ENCODE data around the gene INO80E.
A peak's percentile ranks its signal among the peaks of the same experiment; 100 is the strongest.
"Not testable (repeated sequence)": the region's sequence is repeated elsewhere in the genome, so short reads cannot be mapped to it uniquely, and the experiment has no call there.

INO80E gene, protein sequence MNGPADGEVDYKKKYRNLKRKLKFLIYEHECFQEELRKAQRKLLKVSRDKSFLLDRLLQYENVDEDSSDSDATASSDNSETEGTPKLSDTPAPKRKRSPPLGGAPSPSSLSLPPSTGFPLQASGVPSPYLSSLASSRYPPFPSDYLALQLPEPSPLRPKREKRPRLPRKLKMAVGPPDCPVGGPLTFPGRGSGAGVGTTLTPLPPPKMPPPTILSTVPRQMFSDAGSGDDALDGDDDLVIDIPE

DNA sequence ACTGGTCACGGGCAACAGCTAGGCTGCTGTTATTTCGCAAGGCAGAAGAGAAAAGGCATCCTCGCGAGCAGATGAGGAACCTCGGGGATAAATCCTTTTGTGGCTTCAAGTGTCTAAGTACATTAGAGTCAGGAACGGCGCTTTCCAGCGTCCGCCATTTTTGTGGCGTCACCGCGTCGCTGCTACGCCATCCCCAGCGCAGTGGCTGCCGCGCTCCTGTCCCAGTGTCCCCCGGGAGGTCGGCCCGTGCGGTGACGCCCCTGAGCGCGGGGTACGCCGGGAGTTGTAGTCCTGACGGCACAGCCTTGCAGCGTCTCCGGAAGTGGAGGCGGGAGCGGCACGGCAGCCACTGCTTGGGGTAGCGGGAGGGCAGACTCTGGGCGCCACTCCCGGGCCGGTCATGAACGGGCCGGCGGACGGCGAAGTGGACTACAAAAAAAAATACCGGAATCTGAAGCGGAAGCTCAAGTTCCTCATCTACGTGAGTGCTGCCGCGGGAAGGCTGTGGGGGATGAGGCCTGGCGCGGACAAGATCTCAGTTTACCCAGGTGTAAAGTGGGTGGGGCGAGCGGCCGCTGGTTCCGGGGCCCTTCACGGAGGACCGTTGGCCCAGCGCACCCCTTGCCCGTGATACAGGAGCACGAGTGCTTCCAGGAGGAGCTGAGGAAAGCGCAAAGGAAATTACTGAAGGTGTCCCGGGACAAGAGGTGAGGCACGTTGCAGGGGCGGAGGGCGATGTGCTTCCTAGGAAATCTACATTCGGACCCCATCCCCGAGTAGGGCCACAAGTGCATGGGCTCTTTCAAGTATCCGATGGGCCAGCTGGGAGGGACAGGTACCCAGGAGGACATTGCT lies at the start of gene INO80E:
TSS of gene INO80E (plus strand) at position 331 of the 855 bp plus-strand sequence. CDS start at position 401, 70 bp downstream.
- peak; percentile 99 for DNase-seq (ENCODE audit: low spot score)

DNA sequence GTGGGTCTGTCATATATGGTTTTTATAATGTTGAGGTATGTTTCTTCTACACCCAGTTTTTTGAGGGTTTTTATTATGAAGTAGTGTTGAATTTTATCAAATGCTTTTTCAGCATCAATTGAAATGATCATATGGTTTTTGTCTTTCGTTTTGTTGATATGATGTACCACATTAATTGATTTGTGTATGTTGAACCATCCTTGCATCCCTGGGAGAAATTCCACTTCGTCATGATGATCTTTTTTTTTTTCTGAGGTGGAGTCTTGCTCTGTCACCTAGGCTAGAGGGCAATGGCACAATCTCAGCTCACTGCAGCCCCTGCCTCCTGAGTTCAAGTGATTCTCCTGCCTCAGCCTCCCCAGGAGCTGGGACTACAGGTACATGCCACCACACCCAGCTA lies 48.1 kb upstream of the INO80E start:
- DNase-seq (ENCODE audit: low spot score) = no peak

DNA sequence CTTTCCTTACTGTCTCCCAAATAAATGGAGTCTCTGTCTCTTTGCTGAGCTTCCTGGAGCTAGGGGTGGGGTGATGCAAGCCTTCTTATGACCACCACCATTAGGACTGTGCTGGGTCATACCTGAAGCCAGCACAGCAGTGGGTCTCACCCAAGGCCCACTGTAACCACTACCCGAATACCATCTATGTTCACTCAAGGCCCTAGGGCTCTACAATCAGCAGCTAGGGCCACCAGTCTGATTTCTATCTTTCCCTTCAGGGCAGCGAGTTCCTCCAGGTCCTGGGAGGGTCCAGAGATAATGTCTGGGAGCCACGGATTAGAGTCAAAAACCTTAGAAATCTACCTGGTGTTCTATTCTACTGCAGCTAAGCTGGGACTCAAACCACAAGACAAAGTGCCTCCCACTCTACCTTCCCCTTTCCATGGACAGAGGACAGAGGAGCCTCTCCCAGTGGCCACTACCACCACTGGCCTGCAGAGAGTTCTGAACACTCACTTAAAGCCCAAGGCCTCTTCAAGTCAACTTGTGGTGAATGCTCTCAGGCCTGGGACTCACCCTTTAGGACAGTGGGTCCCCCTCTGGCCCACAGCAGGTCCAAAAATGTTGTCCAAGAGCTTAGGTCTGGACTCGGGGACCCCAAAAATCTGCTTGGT lies 45.1 kb upstream of the INO80E start:
- DNase-seq (ENCODE audit: low spot score) = no peak

DNA sequence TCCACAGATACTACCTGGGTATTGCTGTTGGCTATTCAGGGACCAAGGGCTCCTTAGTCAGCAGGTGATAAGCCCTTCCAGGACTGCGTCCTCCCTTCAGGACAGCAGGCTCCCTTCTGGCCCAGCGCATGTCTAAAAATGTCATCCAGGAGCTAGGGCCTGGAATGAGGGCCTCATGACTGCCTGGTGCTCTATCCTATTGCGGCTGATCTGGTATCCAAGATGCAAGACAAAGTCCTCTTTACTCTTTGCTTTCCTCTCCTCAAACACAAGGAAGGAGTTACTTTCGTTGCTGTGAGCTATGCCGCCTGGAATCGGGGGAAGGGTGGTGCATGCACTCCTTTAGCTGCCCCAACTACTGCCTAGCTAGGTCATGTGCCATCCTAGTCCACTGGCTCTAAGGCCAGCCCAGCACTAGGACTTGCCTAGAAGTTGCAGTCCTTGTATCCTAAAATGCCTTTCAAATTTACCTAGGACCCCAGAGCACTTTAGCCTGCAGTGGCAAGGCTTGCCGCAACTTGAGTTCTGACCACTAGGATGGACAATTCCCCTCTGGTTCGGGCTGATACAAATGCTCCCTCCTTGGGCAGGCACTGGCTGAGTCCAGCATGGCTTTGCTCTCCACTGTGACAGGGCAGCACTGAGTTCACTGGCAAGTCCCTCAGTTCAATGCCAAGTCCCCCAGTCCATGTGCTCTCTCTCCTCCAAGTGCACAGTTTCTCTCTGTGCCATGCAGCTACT lies 44.2 kb upstream of the INO80E start:
- no peak for DNase-seq (ENCODE audit: low spot score)

DNA sequence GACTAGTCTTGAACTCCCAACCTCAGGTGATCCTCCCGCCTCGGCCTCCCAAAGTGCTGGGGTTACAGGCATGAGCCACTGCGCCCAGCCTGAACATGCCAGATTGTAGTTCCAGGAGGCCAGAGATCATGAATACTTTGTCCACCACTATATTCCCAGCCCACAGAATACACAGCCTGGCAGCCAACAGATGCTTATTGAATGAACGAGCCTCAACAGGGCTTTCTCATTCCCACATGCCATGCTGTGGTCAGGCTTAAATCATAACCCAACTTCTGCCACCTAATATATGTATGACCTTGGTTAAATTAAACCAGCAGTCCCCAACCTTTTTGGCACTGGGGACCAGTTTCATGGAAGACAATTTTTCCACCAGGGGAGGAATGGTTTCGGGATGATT lies 37.3 kb upstream of the INO80E start:
- no peak for DNase-seq (ENCODE audit: low spot score)

DNA sequence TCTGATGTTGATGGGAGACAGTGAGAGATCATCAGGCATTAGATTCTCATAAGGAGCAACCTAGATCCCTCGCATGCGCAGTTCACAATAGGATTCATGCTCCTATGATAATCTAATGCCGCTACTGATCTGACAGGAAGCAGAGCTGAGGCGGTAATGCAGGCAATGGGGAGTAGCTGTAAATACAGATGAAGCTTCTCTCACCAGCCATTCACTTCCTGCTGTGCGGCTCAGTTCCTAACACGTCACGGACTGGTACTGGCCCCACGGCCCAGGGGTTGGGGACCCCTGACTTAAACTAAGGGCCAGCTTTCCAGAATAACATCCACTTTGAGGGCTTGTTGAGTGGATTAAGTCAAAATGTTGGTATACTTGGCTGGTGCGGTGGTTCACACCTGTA lies 36.7 kb upstream of the INO80E start:
- DNase-seq (ENCODE audit: low spot score) = no peak

DNA sequence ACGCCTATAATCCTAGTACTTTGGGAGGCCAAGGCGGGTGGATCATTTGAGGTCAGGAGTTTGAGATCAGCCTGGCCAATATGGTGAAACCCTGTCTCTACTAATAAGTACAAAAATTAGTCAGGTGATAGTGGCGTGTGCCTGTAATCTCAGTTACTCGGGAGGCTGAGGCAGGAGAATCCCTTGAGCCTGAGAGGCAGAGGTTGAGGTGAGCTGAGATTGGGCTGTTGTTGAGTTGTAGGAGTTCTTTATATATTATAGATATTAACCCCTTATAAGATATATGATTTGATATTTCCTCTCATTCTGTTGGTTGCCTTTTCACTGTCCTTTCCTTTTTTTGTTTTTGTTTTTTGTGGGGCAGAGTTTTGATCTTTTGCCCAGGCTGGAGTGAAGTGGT lies 36.2 kb upstream of the INO80E start:
- not testable (repeated sequence) for DNase-seq (ENCODE audit: low spot score)

DNA sequence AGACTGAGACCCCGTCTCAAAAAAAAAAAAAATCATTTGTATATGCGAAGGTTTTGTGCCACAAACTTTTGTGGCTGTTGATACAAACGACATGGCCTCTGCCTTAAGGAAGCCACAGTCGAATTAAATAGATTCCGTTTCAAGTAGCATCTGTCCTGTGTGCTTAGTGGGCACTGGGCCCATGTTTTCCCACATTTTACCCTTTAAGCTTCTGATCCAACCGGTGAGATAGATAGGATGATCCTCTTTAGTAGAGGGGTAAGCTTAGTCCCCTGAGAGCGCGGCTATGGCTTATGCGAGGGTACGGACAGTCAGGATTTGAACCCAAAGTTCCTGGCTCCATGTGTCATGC lies 34.9 kb upstream of the INO80E start:
- no peak for DNase-seq (ENCODE audit: low spot score)

DNA sequence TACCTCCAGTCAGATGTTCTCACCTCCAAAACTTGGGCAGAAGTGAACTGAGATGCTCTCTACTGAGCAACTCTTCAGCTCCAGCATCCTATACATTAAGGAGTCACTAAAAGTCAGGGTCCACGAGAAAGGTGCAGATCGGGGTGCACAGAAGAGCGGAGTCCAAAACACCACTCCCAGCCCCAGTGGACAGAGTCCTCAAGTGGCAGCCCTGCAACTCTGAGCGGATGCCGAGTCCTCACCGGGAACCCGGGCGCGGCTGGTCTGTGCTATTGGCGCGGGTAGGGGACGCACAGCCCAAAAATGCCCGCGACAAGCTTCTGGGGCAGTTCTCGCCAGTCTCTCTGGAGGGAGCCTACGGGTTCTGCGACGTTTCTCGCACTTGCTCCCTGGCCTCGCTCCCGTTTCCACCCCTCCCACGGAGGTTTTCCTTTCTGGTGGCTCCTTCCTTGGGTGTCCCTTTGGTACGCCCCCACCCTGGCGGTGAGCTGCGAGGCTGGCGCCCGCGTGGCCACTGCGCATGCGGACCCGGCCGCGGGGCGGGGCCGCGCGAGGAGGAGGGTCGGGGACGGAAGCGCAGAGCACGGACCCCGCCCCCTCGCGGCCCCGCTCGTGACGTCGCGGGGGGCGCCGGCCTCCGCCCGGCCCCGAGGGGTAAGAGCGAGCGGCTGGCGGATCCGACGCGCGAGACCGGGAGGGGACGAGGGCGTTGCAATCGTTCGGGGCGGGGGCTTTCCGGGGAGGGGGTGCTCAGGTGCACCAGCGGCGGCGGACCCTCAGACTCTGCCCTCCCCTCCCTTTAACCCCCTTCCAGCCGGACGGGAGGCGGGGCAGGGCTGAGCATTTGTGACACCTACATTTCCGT lies 34.3 kb upstream of the INO80E start, which contains the start of gene TMEM219:
TSS of gene TMEM219 (plus strand) at position 601 of the 865 bp plus-strand sequence. CDS start 1,065 bp downstream, outside the sequence.
- peak; percentile 90 for DNase-seq (ENCODE audit: low spot score)

DNA sequence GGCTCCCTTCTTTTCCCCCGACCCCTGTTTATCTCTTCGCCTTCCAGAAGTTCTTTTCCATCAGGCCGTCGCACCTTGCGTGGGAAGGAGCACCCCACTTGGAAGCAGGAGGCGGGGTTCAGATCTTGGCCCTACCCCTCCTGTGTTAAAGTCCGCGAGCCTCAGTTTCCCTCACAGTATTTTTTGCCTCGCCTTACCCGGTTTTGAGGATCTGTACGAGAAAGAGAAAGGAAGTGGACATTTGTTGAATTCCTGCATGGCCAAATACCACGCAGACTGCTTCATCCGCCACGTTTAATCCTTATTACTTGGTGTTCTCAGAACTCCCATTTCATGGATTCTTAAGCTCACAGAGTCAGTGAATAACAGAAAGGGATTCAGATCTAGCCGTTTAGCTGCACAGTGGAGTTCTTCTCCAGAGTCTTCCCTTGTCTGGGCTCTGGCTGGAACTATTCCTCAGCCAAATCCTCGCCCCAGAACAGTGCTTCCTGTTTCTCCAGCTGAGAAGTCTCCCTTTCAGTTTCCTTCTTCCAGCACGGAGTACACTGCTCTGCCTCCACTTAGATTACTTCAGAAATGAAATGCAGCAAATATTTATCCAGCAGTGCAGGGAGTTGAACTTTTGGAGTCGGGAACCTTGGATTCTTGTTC lies 33.6 kb upstream of the INO80E start:
- DNase-seq (ENCODE audit: low spot score) = peak; percentile 51

DNA sequence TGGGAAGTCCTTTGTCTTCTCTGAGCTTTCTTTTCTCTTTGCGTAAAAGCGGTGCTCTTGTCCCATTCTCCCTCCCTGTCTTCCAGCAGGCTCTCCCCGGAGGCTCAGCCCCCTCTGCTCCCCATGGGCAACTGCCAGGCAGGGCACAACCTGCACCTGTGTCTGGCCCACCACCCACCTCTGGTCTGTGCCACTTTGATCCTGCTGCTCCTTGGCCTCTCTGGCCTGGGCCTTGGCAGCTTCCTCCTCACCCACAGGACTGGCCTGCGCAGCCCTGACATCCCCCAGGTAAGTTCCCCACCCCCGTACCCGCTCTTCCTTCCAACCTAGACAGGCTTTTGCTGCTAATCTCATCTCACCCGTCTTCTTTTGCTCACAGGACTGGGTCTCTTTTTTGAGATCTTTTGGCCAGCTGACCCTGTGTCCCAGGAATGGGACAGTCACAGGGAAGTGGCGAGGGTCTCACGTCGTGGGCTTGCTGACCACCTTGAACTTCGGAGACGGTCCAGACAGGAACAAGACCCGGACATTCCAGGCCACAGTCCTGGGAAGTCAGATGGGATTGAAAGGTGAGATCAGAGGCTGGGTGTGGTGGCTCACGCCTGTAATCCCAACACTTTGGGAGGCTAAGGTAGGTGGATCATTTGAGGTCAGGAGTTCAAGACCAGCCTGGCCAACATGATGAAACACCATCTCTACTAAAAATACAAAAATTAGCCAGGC lies 32.9 kb upstream of the INO80E start:
- no peak for DNase-seq (ENCODE audit: low spot score)

DNA sequence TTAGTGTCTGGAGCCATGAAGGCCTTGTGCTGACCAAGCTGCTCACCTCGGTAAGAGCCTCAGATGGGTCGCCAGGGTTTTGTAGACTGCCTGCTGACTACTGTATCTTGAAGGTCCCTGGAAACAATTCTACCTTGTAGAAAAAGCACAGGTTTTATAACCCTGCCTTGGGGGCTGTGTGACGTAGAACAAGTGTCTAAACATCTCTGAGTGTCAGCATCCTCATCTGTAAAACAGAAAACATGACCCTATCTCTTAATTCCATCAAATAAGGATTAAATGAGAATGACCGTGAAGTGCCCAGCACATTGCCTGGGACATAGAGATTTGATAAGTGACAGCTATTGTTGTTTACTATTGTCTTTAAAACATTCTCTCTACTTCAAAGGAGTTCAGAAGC lies 27.8 kb upstream of the INO80E start:
- DNase-seq (ENCODE audit: low spot score) = no peak

DNA sequence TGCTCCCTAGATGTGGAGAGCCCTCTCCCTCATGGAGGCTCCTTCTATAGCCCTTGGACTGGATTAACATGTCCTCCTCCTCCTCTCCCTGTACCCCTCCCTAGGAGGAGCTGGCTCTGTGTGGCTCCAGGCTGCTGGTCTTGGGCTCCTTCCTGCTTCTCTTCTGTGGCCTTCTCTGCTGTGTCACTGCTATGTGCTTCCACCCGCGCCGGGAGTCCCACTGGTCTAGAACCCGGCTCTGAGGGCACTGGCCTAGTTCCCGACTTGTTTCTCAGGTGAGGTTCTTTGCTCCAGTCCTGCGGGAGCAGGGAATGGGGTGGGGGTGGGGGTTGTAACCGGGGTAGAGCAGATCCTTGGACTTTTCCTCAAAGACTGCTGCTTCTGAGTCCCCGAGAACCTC lies 24.7 kb upstream of the INO80E start:
- DNase-seq (ENCODE audit: low spot score) = no peak

DNA sequence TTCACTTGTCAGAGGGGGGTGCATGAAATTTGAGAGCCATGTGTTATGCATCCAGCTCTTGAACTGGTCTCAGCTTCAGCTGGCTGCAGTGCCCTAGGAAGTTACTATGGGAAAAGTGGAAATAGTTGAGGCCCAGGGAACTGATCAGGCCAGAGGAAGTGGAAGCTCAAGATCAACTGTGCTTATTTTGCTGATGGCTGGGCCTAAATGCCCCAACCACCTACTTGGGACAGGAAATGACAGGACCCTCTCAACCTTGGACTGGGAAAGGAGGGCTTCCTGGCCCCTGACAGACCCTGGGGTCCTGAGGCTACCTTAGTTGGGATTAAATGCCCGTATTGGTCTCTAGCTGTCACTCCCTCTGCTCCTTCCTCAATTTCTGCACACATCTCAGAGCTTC lies 23.5 kb upstream of the INO80E start:
- DNase-seq (ENCODE audit: low spot score) = no peak

DNA sequence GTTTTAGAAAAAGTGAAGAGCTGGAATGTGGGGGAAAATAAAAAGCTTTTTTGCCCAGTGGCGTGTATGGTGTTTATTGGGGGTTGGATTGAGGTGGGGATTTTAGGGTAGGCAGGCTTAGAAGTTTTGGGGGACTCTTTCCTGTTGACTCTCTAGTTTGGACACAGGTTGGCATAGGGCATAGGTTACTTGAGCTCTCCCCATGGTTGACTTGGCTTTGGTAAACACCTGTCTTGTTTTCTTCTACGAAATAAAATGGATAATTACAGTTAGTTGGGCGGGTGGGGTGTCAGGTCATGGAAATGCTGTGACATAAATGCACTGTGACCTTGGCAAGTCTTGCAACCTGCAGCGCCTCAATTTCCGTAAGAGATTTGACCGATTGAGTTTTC lies 23.1 kb upstream of the INO80E start:
- no peak for DNase-seq (ENCODE audit: low spot score)

DNA sequence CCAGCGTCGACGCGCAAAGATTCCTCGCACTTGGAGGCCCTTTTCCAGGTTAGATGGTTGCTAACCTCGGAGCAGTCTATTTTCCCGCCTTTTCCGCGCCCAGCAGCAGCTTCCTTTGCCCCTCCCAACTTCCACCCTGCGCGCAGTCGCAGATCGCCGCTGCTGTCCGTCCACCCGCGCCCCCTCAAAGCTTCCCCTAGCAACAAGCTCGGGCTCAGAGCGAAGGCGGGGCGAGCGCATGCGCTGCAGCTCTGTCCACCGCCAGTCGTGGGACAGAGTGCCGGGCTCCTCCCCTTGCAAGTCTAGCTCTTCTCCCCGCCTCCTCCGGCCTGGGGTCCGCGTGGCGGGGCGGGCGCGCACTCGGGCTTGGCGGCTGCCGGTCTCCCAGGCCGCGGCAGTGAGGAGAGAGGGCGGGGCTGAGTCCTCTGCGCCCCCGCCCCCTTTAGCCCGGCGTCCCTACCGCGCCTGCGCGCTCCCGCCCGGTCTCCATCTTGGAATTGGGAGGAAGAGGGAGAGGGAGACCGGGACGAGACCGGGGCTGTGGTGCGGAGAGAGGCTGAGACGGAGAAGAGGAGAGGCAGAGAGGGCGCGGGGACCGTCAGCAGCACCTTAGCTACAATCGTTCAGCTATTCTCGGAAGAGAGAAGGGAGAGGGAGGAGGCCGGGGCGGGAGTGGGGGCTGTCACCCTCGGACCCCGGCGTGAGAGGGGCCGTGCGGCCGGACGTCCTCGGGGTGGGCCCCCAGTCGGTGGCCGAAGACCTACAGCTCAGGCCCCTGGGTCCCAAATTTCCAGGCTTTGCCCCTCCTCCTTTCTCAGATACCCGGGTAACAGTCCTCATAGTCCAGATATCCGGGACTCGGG lies 22.4 kb upstream of the INO80E start, which contains the start of gene TAOK2:
TSS of gene TAOK2 (plus strand) at position 485 of the 863 bp plus-strand sequence. CDS start 3,905 bp downstream, outside the sequence.
- DNase-seq (ENCODE audit: low spot score) = peak; percentile 99

DNA sequence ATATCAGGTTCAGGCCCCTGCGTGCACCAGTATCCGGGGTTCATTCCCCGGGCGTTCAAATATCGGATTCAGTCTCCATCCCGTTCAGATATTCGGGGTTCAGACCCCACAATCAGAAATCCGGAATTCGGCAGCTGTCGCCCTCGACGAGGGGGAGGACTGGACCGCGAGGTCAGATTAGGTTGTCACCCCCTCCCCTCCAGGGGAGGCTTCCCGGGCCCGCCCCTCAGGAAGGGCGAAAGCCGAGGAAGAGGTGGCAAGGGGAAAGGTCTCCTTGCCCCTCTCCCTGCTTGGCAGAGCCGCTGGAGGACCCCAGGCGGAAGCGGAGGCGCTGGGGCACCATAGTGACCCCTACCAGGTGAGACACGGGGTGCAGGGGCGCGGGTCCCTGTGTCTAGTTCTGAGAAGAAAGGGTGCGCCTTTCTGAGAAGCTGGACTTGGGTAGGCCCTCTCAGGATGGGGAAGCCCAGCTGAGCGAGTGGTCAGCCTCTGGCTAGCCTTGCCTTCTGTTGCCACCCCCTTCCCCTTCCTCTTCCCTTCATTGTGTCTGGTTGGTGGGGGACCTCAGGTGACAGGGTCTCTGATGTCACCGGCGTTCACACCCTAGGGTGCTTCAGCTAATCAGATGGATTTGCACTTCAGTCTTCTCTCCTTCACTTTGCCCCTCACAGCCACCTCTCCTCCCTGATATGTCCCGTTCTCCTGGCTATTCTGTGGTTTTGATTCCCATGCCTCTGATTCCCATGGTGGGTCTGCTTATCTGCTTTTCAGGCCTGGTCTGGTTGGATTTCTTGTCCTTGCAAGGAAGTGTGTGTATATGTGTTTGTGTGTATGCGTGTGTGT lies 21.5 kb upstream of the INO80E start:
- DNase-seq (ENCODE audit: low spot score) = no peak

DNA sequence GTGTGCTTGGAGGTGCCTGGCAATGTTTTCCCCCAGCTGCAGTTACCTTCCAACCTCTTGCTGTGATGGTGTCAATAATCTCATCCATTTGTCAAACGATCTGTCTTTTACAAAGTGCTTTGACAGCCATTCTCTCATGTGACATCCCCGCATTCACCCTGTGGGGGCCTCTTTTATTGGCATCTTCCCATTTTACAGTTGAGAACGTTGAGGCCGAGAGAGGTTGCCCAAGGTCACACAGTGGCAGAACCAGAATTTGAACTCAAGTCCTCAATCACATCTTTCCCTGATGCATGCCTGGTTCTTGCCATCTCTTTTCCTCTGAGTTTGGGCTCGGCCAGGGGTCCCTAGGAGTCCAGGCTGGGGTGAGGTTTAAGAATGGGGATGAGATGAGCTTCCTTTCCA lies 20.9 kb upstream of the INO80E start:
- DNase-seq (ENCODE audit: low spot score) = no peak

All from Ammon's horn (tissue), 1 donor.